ENCODE data around the gene AHRR.
"Not testable (repeated sequence)": the region's sequence is repeated elsewhere in the genome, so short reads cannot be mapped to it uniquely, and the experiment has no call there.

The AHRR gene

DNA sequence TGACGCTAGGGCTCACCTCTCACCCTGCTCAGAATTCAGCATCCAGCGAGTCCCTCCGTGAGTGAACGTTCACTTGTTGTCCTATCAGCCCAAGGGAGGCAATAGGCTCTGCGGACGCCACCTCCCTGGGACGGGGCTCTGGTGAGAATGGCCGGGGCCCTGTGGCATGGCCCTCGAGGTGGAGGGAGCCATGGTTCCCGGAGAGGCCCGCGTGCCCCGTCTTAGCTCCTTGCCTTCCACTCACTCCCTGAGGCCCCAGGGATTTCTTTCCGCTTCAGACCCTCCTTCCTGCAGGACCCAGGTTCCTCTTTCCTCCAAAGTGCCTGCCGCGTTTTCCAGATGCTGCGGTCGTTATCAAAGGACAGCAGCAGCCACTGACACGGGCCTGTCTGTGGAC is 142.9 kb downstream of the AHRR start:
- DNase-seq: no peak

DNA sequence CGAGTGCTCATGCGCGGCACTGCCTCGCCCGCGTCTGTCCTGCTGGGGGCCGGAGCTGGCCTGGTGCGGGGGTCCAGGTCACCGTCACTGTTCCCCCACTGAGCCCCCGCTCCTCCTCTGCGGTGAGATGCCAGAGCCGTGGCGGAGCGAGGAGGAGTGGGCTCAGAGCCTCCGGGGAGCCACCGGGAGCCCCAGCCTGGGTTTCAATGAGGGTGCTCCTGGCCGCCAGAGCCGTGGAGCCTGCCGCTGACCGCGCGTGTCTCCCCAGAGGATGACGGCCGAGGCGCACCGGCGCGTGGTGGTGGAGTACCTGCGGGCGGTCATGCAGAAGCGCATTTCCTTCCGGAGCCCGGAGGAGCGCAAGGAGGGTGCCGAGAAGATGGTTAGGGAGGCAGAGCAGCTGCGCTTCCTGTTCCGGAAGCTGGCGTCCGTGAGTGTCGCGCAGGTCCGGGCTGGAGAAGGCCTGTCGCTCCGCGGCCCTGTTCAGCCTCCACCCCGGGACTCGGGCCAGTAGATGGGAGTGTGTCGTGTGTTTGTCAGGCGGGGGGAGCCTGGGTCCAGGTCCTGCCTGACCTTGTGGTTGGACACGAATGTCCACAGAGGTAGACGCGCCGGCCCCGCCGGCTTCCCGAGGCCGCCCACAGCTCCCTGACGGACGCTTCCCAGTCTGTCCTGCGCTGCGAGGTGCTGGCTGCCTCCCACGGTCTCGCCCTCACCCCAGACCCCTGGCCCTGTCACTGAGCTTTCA is 143.5 kb downstream of the AHRR start:
- no peak for DNase-seq

DNA sequence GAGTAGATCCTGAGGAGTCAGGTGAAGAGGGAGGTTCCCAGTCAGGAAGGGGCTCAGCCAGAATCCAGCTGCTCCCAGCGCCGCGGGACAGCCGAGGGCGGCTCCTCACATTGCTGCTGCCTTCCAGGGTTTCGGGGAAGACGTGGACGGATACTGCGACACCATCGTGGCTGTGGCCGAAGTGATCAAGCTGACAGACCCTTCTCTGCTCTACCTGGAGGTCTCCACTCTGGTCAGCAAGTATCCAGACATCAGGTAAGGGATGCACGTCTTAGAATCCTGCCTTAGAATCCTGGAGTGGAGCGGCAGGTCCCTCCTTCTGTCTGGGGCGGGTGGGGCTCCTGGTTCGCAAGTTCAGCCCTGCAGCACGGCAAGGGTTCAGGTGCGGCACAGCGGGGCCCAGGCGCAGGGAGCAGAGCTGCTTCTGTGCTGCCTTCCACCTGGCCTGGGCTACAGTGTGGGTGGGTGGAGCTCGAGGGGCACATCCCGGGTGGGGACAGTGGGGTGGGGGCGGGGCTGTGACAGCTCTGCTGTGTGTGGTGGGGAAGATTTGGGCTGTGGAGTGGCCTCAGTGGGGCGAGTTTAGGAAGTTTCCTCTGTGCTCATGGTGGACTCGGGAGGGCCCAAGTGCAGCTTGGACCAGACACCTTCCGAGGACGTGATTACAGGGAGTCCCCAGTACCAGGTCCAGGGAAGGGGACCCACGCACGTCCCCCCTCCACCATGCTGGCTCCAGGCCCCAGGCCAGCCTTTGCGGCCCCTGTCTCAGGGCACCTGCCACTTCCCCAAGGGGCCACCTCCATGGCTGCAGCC is 144.3 kb downstream of the AHRR start:
- DNase-seq: no peak

DNA sequence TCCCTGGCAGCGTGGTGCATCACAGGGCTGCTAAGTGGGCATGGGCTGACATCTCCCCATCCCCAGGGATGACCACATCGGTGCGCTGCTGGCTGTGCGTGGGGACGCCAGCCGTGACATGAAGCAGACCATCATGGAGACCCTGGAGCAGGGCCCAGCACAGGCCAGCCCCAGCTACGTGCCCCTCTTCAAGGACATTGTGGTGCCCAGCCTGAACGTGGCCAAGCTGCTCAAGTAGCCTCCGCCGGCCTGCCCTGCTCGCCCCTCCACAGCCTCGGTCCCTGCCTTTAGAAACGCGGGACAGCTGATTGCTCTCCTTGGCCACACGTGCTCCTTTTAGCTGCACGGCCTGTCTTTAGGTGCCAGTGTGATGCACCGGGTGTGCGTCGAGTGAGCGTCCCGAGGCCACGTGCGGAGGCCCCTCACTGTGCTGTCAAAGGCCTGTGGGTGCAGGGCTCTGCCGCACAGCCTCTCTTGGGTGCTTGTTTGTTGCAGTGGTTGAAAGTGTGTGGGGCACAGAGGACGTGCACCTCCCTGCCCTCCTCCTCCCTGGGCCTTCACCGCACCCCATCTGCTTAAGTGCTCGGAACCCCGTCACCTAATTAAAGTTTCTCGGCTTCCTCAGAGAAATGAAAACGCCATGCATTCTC is 145.3 kb downstream of the AHRR start:
- no peak for DNase-seq

DNA sequence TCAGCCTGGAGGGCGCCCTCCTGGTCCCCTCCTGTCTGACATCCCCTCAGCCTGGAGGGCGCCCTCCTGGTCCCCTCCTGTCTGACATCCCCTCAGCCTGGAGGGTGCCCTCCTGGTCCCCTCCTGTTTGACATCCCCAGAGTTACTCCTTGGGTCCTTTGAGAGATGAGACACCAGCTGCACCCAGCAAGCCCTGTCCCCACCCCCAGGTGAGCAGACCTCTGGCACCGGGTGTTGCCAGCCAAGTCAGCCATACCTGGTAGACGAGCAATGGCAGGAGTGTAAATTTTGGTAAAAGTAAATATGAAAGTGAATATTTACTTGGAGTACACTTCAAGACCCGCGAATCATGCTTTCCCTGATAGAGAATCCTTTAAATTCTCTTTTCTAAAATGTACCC is 146.9 kb downstream of the AHRR start:
- no peak for DNase-seq

DNA sequence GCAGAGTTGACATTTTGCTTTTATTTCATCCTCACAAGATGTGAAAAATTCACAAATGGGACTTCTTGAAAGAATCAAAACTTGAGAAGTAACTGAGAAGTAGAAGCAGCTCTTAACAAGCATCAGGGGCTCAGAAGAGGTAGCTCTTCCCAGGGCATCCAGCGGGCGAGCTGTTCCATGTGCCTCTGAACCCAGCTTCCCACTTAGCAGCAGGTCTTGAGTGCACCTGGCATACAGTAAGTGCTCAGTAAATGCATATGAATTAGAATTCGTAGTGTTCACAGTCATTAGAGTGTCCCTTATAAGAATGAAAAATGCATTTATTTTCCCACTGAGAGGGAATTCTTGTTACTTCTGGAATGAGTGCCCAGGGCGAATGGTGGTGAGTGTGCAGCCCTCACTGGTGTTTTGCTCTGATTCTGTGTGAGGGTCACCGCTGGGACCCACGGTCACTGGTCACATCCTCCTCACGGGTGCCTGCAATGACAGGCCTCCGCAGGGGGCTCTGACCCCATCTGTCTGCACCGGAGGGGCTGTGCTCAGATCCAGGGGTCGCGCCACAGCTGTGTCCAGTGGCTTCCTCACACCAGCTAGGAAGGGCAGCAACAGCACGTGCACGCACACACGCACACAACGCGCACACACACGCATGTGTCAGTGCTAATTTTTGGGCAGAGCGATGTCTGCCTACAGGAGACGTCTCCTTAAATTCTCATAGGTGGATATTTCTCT is 148.4 kb downstream of the AHRR start:
- DNase-seq: no peak

DNA sequence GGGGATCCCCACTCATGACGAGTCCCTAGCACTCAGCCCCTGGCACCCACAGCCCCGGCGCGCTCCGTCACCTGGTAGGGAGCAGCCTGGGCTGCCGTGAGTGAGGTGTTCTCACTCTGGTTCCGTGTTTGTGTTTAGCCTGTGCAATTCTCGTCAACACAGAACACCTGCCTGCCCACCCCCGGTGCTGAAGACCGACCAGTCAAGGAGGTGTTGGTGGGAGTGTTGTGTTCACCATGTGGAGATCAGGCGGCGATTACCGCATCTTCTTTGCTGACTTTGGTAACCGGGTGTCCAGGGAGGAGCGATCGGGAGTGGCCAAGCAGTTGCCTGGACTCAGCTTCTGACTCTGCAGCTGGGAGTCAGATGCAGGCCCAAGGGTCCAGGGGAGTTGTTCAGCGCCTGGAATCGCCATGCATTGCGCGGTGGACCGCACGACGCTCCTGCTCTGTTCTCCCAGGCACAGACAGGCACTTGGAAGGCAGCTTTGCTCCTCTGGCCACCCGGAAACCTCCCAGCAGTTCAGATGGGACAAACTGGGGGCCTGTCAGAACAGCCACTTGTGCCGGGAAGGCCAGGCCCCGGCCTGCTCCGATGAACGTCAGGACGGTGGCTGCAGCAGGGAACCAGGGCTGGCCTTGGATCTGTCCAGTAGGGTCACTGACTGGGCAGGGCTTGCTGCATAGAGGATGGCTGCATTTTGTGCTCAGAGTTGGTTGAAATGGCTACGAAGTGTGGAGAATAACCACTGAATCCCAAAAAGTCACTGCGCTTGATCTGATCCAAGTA is 149.6 kb downstream of the AHRR start:
- no peak for DNase-seq

DNA sequence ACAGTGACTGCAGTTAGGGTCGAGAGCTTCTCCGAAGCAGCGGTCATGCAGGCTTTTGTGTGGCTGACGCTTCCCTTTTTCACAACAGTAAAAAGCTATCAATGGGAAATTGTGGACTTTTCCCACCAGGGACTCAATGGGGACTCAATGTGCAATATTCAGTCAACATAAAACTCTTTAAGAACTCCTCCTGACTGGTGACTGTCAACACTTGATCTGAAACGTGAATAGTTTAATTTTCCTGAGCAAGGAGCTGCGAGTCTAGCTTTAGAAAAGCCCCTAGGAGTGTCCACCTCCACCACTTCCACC is 150.2 kb downstream of the AHRR start:
- DNase-seq: no peak

DNA sequence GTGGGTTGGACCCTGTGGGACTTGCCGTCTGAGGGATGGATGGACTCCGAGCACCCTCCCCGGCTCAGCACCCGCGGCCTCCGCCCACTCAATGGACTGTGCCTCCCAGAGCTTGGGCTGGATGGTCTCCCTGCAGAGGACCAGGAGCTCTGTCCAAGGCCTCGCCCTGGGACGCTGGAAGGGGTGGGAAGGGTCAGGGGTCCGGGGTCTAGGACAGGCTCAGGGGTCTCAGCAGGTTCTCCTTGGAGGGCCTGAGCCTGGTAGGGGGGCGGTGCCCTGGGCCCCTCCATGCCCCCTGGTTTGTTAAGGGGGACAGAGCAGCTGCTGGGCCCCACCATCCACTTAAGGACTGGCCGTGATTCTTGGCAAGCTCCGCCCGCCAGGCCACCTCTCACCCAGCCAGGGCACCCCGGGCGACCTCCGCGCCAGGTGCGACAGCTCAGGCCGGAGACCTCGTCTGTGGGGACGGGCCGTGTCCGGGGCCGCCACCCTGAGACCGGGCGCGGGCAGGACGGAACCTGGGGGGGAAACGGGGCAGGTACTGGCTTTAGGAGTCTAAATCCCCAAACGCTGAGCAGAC is 150.7 kb downstream of the AHRR start:
- DNase-seq: peak; percentile 16

DNA sequence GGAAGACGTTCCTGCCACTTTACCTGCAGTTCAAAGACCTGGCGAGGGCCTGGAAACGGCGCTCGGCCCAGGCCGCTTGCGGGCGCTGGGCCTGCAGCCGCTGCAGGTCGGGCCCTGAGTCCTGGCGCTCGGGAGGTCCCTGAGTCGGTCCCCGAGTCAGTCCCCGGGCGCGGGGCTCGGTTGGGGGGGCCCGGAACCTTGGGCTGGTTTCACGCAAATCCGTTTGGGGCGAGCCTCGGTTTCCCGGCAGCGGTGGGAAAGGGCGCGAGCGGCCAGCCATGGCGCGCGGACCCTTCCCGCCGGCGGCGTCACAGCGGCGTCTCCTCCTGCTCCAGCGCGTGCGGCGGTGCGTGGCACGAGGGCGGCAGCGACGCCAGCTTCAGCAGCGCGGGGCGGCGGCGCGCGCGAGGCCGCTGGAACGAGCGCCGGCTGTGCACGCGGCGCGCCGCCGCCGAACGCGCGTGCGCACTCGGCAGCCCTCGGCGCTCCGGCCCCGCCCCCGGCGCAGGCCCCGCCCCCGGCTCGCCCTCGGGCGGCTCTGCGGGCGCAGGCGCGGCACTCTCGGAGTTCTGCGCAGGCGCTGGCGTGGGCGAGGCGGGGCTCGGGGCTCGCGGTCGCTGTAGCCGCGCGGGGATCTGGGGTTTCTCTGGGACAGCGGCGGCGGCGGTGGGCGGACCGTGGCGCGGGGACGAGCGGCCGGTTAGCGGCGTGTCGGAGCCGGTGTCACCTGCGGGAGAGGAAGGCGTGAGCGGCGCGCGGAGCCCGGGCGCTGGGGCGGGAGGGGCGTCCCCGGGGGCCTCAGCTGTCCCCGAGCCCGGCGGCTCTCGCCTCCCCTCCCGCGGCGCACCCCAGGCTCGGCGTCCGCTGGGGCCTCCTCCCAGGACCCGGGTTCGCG is 151.4 kb downstream of the AHRR start:
- peak; percentile 82 for DNase-seq

DNA sequence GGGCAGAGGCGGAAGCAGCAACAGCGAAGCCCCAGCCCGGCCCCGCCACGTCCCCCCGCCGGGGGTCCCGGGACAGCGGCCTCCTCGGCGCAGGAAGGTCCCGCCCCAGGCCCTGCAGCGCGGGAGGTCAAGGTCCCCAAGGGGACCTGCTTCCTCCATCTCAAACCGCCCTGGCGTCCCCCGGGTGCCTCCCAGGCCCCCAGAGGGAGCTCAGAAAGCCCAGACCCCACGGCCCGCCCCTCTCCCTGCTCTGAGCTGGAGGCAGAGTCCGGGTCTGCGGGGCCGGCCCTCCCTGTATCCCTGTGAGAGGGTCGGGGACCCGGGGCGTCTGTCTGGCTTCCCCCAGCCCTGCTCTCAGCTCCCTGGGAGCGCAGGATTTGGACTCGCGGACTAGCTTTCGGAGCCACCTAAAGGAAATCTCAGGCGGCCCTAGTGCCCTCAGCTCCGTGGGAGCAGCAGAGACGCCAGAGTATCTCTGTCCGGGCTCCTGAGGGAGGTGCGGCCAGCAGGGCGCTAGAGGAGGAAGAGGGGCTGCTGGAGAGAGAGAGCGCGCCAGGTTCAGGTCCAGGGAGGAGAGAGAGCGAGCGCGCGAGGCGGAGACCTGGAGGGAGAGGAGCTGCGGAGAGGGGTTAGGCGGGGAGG is 152.2 kb downstream of the AHRR start:
- DNase-seq: peak; percentile 27

- DNase-seq: not testable (repeated sequence)
These were observed 152.8 kb downstream of the AHRR start for GRCh38 chr5:474232-474839.

DNA sequence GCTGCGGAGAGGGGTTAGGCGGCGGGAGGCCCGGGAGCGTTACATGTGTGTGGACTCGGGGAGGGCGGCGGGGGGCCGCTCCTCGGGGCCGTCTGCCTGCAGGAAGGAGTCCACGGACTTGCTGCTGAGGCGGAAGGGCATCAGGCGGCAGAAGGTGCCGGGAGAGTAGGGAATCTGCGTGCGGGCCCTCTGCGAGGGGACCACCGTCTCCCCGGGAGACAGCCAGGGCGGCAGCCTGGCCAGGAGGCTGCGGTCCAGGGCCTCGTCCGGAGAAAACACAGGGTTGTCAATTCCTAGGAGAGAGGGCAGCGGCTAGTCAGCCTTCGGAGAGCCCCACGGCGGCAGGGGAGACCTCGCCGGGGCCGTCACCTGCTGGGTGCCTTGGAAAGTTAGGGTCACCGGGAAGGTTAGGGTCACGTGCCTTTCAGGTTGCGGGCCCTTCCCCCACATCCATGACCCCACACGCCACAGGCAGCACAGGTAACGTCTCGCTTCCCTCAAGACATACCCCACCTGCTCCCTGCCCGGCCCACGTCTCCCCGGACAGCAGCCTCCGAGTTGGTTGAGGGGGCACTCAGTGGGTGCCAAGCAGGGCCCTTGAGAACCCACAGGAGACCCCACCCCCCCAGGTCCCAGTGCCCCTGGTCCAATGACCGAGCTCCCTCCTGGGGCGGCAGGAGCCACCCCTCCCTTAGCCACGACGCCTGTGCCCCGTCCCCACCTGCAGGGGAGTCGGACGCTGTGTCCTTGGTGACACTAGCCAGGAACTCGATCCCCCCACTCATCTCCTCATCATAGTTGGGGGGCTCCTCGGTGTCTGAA is 153.5 kb downstream of the AHRR start:
- DNase-seq: no peak

- no peak for DNase-seq
These were observed 154.2 kb downstream of the AHRR start for GRCh38 chr5:475704-476101.

GRCh38 chr5:476102-476813 is 154.7 kb downstream of the AHRR start:
- no peak for DNase-seq

DNA sequence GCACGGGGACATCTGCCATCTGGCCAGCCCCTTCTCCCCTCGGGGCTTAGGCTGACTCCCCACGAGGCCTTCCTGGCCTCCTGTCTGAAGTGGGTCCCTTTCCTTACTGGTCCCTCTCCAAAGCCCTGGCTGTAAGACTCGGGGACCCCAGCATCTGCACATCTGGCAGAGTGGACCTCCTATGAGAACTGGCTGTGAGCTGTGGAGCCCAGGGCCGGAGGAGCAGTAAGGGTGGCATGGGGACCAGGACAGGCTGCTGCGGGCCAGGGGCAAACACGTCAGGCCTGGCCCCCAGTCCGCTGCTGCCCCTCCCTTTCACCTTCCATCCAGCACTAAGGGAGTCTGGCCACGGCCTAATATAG is 155.3 kb downstream of the AHRR start:
- DNase-seq: no peak

GRCh38 chr5:477247-477646 is 155.7 kb downstream of the AHRR start:
- no peak for DNase-seq

DNA sequence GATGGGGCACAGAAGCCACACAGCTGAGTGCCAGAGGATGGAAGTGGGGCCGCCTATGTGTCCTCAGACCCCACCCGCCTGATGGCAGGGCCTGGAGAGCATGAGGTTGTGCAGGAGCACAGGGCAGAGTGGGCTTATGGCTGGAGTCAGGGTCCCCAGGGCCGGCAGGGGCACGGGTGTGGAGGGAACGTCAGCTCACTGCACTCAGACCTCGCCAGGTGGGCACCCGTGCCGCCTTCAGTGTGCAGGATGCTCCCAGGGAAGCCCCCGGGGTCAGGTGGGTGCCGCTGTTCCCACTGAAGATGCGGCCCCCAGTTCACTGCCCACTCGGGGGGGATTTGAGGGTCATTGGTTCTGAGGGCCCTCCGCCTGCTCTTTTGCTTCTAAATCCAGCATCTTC is 156.4 kb downstream of the AHRR start:
- no peak for DNase-seq

Data from activated CD4-positive, alpha-beta T cell treated with anti-CD3 and anti-CD28 coated beads, Interleukin-2, amount 50 U/mL, for 16 hours (primary cell).